Spleen (tissue), 11 donors: Measurements from ENCODE around the gene LRRC72. TPM values are rescaled to one million over a fixed set of nuclear protein-coding genes. Genes with fewer than 3 reads are reported as not detected.

Experiments
- DNase-seq: peaks from one replicate; pipeline ENCODE4 v3.0.0-alpha.2; 2020
- H3K27ac ChIP-seq, 8 donors: fragments of 200-600 bp; sonication (generic) in 7 of 8; 1 replicate in 4 of 8; 2 replicates in 4 of 8; pipeline versions ENCODE4 v1.5.0 to v1.8.0; 2016 to 2021; ENCODE audit warnings: inconsistent platforms in 4 of 8, mild to moderate bottlenecking in 4 of 8, moderate library complexity in 1 of 8
- H3K27me3 ChIP-seq, 7 donors: fragments of 200-600 bp; sonication (generic) in 6 of 7; replicated peaks in 1 of 7; 1 replicate in 4 of 7; 2 replicates in 3 of 7; pipeline versions ENCODE4 v1.5.0 to v1.8.0; 2016 to 2021; ENCODE audit warnings: inconsistent platforms in 3 of 7, mild to moderate bottlenecking in 1 of 7
- H3K36me3 ChIP-seq, 6 donors: fragments of 200-600 bp; sonication (generic) in 5 of 6; 1 replicate in 4 of 6; 2 replicates in 2 of 6; pipeline versions ENCODE4 v1.5.0 to v1.8.0; 2016 to 2021; ENCODE audit warnings: inconsistent platforms in 2 of 6
- H3K4me1 ChIP-seq, 6 donors: fragments of 200-600 bp; sonication (generic) in 5 of 6; 1 replicate in 3 of 6; 2 replicates in 3 of 6; pipeline versions ENCODE4 v1.5.0 to v1.8.0; 2016 to 2021; ENCODE audit warnings: inconsistent platforms in 3 of 6
- H3K4me3 ChIP-seq, 8 donors: fragments of 200-600 bp; sonication (generic) in 7 of 8; 1 replicate in 4 of 8; 2 replicates in 4 of 8; pipeline versions ENCODE4 v1.5.0 to v1.8.0; 2016 to 2021; ENCODE audit warnings: inconsistent platforms in 4 of 8, mild to moderate bottlenecking in 4 of 8, moderate library complexity in 2 of 8
- H3K9me3 ChIP-seq, 8 donors: fragments of 200-600 bp; sonication (generic) in 7 of 8; 1 replicate in 4 of 8; 2 replicates in 4 of 8; pipeline versions ENCODE4 v1.5.0 to v1.8.0; 2016 to 2021; ENCODE audit warnings: inconsistent platforms in 4 of 8
- CTCF ChIP-seq, 11 experiments: fragments of 200-600 bp in 7 of 11; fragments of 450-650 bp in 4 of 11; sonication (generic) in 4 of 11; IDR thresholded peaks in 8 of 11; conservative IDR thresholded peaks in 3 of 11; 1 replicate in 7 of 11; 2 replicates in 4 of 11; pipeline versions ENCODE4 v1.4.0 to v1.8.0; 2016 to 2021; ENCODE audit warnings: antibody characterized with exemption in 11 of 11, inconsistent platforms in 4 of 11, mild to moderate bottlenecking in 1 of 11
- POLR2A ChIP-seq, 3 donors: fragments of 450-650 bp; IDR thresholded peaks; one replicate each; pipeline ENCODE4 v1.5.1; 2017; ENCODE audit warnings: antibody characterized with exemption in 3 of 3, mild to moderate bottlenecking in 1 of 3
- POLR2AphosphoS5 ChIP-seq, 3 donors: sonication (generic); formaldehyde crosslinking; IDR thresholded peaks; one replicate each; pipeline ENCODE4 v1.5.1; 2017; ENCODE audit warnings: antibody characterized with exemption in 3 of 3
- WGBS, 5 donors: extraction: QIAGEN DNeasy Blood & Tissue Kit in 3 of 5; methylation state at CpG; one replicate each; pipeline versions ENCODE4 v1.1.5 to v1.1.7; 2013 to 2018; 5-methylcytosine and 5-hydroxymethylcytosine counted together
- intact Hi-C: fragments of 100-400 bp; cut with DNase I; formaldehyde crosslinking; loops from one replicate; pipeline ENCODE4 v1.15.0; 2023; ENCODE audit warnings: low total_unique reads
- polyA plus RNA-seq, 3 donors: library from polyadenylated mRNA; stranded (reverse); fragments of 200-250 nt; gene quantifications; one replicate each; pipeline ENCODE4 v1.2.1, GENCODE V29; 2013
- total RNA-seq, 7 donors: library from RNA; depleted of rRNA in 3 of 7; stranded (reverse); fragments of >200 nt in 3 of 7; fragmentation: NEBNext Ultra II Directional in 4 of 7; extraction: Animal tissue kit (Norgen Biotek cat#: 25700) in 4 of 7; gene quantifications; one replicate each; pipeline versions ENCODE4 v1.1.0 to v1.2.1, GENCODE V29; 2016 to 2021
- donor health status: healthy with polysubstance abuse.
- donor health status: DM: no; HTN: no; CAD: no; lungs with moderate emphysema.
- donor health status: DM: no; HTN: no; CAD: no.
- donor health status: Bipolar disorder and iron deficiency.
- donor health status: healthy.
- donor health status: DM: no; HTN: no; CAD: no.
- donor health status: DM: yes; HTN: yes; CAD: no.

The LRRC72 gene
- total and polyA plus RNA-seq, 10 donors: not detected

GRCh38 chr7:16611711-16612110, 85.1 kb downstream of the LRRC72 start:
- Histone ChIP-seq H3K9me3 (no peaks in the 10 kb centered on the region), H3K27ac (no peak overlapping the region), H3K36me3 (peaks cover 0 to 90% (median 25%) of the 10 kb centered on the region in 6 donors), H3K4me1 (peaks cover 0 to 5% (median 0%) of the 10 kb centered on the region in 6 donors), H3K27me3 (no peaks in the 10 kb centered on the region), H3K4me3 (no peak overlapping the region)
- TF ChIP-seq POLR2A (IDR thresholded peaks at IDR 0.05) (no peak), CTCF (IDR thresholded peaks at IDR 0.05 in 8 of 11, conservative IDR thresholded peaks at IDR 0.05 in 3 of 11) (no peak), POLR2AphosphoS5 (IDR thresholded peaks at IDR 0.05) (no peak)
- 84 to 100% (median 98%) methylated on average over 2 of the region's 2 CpGs for WGBS, 5 donors
- no peak for DNase-seq
- intact Hi-C loops: no loop called here

- intact Hi-C loops: no loop called here
- peaks cover 0 to 86% (median 27%) of the 10 kb centered on the region in 6 donors for H3K36me3 ChIP-seq
Observed at GRCh38 chr7:16615228-16615627, 88.6 kb downstream of the LRRC72 start.

GRCh38 chr7:16616122-16616521, 89.5 kb downstream of the LRRC72 start:
- H3K36me3 ChIP-seq: peaks cover 0 to 86% (median 26%) of the 10 kb centered on the region in 6 donors
- no peaks in the 10 kb centered on the region for H3K9me3 ChIP-seq
- no peaks in the 10 kb centered on the region for H3K4me1 ChIP-seq
- no peak overlapping the region for H3K27ac ChIP-seq
- 69 to 91% (median 73%) methylated on average over 4 of the region's 4 CpGs for WGBS, 5 donors
- H3K4me3 ChIP-seq: no peak overlapping the region
- intact Hi-C loops: no loop called here
- no peaks in the 10 kb centered on the region for H3K27me3 ChIP-seq
- no peak for DNase-seq
- TF ChIP-seq POLR2A (IDR thresholded peaks at IDR 0.05): no peak
- no peak for TF ChIP-seq POLR2AphosphoS5 (IDR thresholded peaks at IDR 0.05)
- no peak for TF ChIP-seq CTCF (IDR thresholded peaks at IDR 0.05 in 8 of 11, conservative IDR thresholded peaks at IDR 0.05 in 3 of 11)

More at GRCh38 chr7:16615228-16615627, 88.6 kb downstream of the LRRC72 start:
- DNase-seq: no peak
- TF ChIP-seq POLR2A (IDR thresholded peaks at IDR 0.05): no peak
- TF ChIP-seq POLR2AphosphoS5 (IDR thresholded peaks at IDR 0.05): no peak
- no peak for TF ChIP-seq CTCF (IDR thresholded peaks at IDR 0.05 in 8 of 11, conservative IDR thresholded peaks at IDR 0.05 in 3 of 11)
- Histone ChIP-seq H3K4me3 (no peak overlapping the region), H3K27ac (no peak overlapping the region), H3K4me1 (peaks cover 0 to under 1% (median 0%) of the 10 kb centered on the region in 6 donors), H3K27me3 (no peaks in the 10 kb centered on the region), H3K9me3 (no peaks in the 10 kb centered on the region)
- WGBS, 5 donors: 92 to 97% (median 94%) methylated on average over 5 of the region's 5 CpGs

GRCh38 chr7:16616542-16616941, 89.9 kb downstream of the LRRC72 start:
- DNase-seq: peak; percentile 71
- H3K4me1 ChIP-seq: no peaks in the 10 kb centered on the region
- H3K27me3 ChIP-seq: no peaks in the 10 kb centered on the region
- no peak overlapping the region for H3K27ac ChIP-seq
- WGBS, 5 donors: 80 to 95% (median 88%) methylated on average over 14 to 18 of the region's 18 CpGs
- TF ChIP-seq CTCF (IDR thresholded peaks at IDR 0.05 in 8 of 11, conservative IDR thresholded peaks at IDR 0.05 in 3 of 11) (no peak), POLR2A (IDR thresholded peaks at IDR 0.05) (no peak), POLR2AphosphoS5 (IDR thresholded peaks at IDR 0.05) (peak in 1 of 3 donors; percentile 43)
- no peaks in the 10 kb centered on the region for H3K9me3 ChIP-seq
- intact Hi-C loops: no loop called here
- no peak overlapping the region for H3K4me3 ChIP-seq
- H3K36me3 ChIP-seq: peaks cover 0 to 86% (median 28%) of the 10 kb centered on the region in 6 donors
